HepG2 (cell line): ENCODE measurements around the gene MYO1G. TPM values are rescaled to one million over a fixed set of nuclear protein-coding genes. Genes with fewer than 3 reads are reported as not detected.

ENCODE experiments used
- ATAC-seq: fragments of 200-7000 bp; cut with Tn5 transposase; 3 replicates; pipeline ENCODE4 v1.9.1; 2020; ENCODE audit warnings: mild to moderate bottlenecking, moderate library complexity
- BruUV-seq: library from RNA; stranded (reverse); fragments of 400-500 nt; replicated peaks from 2 replicates; lab custom pipeline; 2021; lab: Mats Ljungman, UMichigan
- CTCF ChIA-PET: fragments of 300-600 bp; formaldehyde crosslinking; extraction: SDS; loops from one replicate; lab custom pipeline; 2021; ENCODE audit warnings: low total read pairs, inconsistent platforms, low intra/inter-chr PET ratio; lab: Yijun Ruan, JAX
- POLR2A ChIA-PET: fragments of 350-600 bp; sonication (Branson Sonifier 250); formaldehyde crosslinking; loops from one replicate; lab custom pipeline; 2020; ENCODE audit warnings: antibody characterized with exemption, inconsistent platforms; lab: Yijun Ruan, JAX
- DNase-seq: peaks from one replicate; pipeline ENCODE4 v3.0.0-alpha.2; 2015; ENCODE audit warnings: low spot score
- FAIRE-seq: peaks from 3 replicates; lab custom pipeline; 2011; peaks lifted over from hg19 to GRCh38; lab: Jason Lieb, UNC
- H2AFZ ChIP-seq: one replicate; pipeline ENCODE4 v1.6.1; 2011; ENCODE audit warnings: low read length, inconsistent platforms
- H3K27ac ChIP-seq: fragments of 300-600 bp; 3 replicates; pipeline ENCODE4 v1.8.0; 2011; ENCODE audit warnings: mixed run types, mild to moderate bottlenecking, mixed read lengths, low read length, inconsistent platforms; ENCODE audit not compliant: insufficient read depth; ENCODE audit errors: extremely low read length
- H3K27me3 ChIP-seq, 2 experiments: fragments of 200-600 bp in 1 of 2; 2 replicates in 1 of 2; 3 replicates in 1 of 2; pipeline versions ENCODE4 v1.6.0 to v1.8.0; 2011; ENCODE audit warnings: low read length in 2 of 2, mild to moderate bottlenecking in 2 of 2, moderate library complexity in 2 of 2, inconsistent platforms in 1 of 2; ENCODE audit not compliant: insufficient read depth in 2 of 2, control insufficient read depth in 1 of 2
- H3K36me3 ChIP-seq, 2 experiments: fragments of 200-600 bp in 1 of 2; replicated peaks in 1 of 2; 2 replicates in 1 of 2; 3 replicates in 1 of 2; pipeline versions ENCODE4 v1.5.1 to v1.8.0; 2011; ENCODE audit warnings: low read length in 2 of 2, inconsistent platforms in 1 of 2; ENCODE audit not compliant: insufficient read depth in 2 of 2, control insufficient read depth in 1 of 2
- H3K4me1 ChIP-seq: 2 replicates; pipeline ENCODE4 v1.5.1; 2012; ENCODE audit warnings: low read length, inconsistent platforms; ENCODE audit not compliant: insufficient read depth
- H3K4me2 ChIP-seq: 2 replicates; pipeline ENCODE4 v1.6.0; 2011; ENCODE audit warnings: low read depth, low read length, inconsistent platforms
- H3K4me3 ChIP-seq, 3 experiments: fragments of 200-600 bp in 1 of 3; sonication (generic), shearing (Covaris generic) in 1 of 3; replicated peaks in 1 of 3; 2 replicates each; pipeline ENCODE4 v1.5.1; 2011 to 2016; ENCODE audit warnings: low read length in 3 of 3, inconsistent platforms in 2 of 3, low read depth in 2 of 3, mild to moderate bottlenecking in 2 of 3, control low read depth in 1 of 3, mixed read lengths in 1 of 3; ENCODE audit not compliant: insufficient read depth in 1 of 3
- H3K79me2 ChIP-seq: one replicate; pipeline ENCODE4 v1.6.1; 2011; ENCODE audit warnings: low read length, inconsistent platforms; ENCODE audit not compliant: insufficient read depth
- H3K9ac ChIP-seq: 2 replicates; pipeline ENCODE4 v1.6.0; 2011; ENCODE audit warnings: mild to moderate bottlenecking, low read depth, low read length, inconsistent platforms; ENCODE audit not compliant: insufficient read depth
- H3K9me3 ChIP-seq: 2 replicates; pipeline ENCODE4 v1.5.1; 2012; ENCODE audit warnings: mild to moderate bottlenecking, low read length
- H4K20me1 ChIP-seq: 2 replicates; pipeline ENCODE4 v1.6.0; 2011; ENCODE audit warnings: inconsistent platforms, mild to moderate bottlenecking, low read length, moderate library complexity; ENCODE audit not compliant: insufficient read depth
- CEBPB ChIP-seq: IDR thresholded peaks from 2 replicates; pipeline ENCODE4 v1.6.1; 2011; ENCODE audit warnings: low read depth, low read length, improper control_type of control experiment, borderline replicate concordance
- CHD4 ChIP-seq: fragments of 200-600 bp; sonication (generic); IDR thresholded peaks from 2 replicates; pipeline ENCODE4 v1.7.0; 2017; ENCODE audit warnings: mild to moderate bottlenecking, low read length, borderline replicate concordance
- ERF ChIP-seq: IDR thresholded peaks from 2 replicates; pipeline ENCODE4 v1.6.1; 2018; ENCODE audit warnings: missing biosample characterization, missing genetic modification reagents
- MIXL1 ChIP-seq: IDR thresholded peaks from 2 replicates; pipeline ENCODE4 v1.6.1; 2016
- PHF8 ChIP-seq: sonication (generic); formaldehyde crosslinking; IDR thresholded peaks from 2 replicates; pipeline ENCODE4 v1.5.0; 2020; ENCODE audit warnings: missing genetic modification reagents
- ZFP90 ChIP-seq: sonication (generic); formaldehyde crosslinking; IDR thresholded peaks from 2 replicates; pipeline ENCODE4 v1.8.0; 2022; ENCODE audit warnings: missing genetic modification reagents, mild to moderate bottlenecking, inconsistent platforms, borderline replicate concordance
- ZNF318 ChIP-seq: sonication (generic); formaldehyde crosslinking; IDR thresholded peaks from 2 replicates; pipeline ENCODE4 v1.4.0; 2020; ENCODE audit warnings: mild to moderate bottlenecking, missing genetic modification reagents
- ZNF326 ChIP-seq: sonication (generic); formaldehyde crosslinking; IDR thresholded peaks from 2 replicates; pipeline ENCODE4 v1.4.0; 2020; ENCODE audit warnings: missing genetic modification reagents, borderline replicate concordance
- ZSCAN22 ChIP-seq: sonication (generic); formaldehyde crosslinking; IDR thresholded peaks from 2 replicates; pipeline ENCODE4 v1.4.0; 2020; ENCODE audit warnings: mild to moderate bottlenecking, missing genetic modification reagents
- WGBS: methylation state at CpG from one replicate; pipeline ENCODE4 v1.1.6; 2017; ENCODE audit warnings: low lambda C conversion rate; 5-methylcytosine and 5-hydroxymethylcytosine counted together
- in situ Hi-C: cut with HindIII; loops from 2 replicates; pipeline ENCODE4 v1.10.0; 2017; ENCODE audit warnings: low pct_unique_long_range_greater_than_20kb; ENCODE audit not compliant: extremely low pct_ligation_motif_present
- intact Hi-C: fragments of 100-400 bp; cut with micrococcal nuclease; formaldehyde crosslinking; loops from one replicate; pipeline ENCODE4 v1.10.0; 2022; ENCODE audit not compliant: unreplicated experiment
- polyA plus RNA-seq, 8 experiments: library from polyadenylated mRNA; depleted of rRNA in 3 of 8; stranded (reverse) in 7 of 8; unstranded in 1 of 8; fragments of >200 nt; fragmentation: Illumina TruSeq in 4 of 8; extraction: Trizol in 4 of 8; gene quantifications; 2 replicates each; pipeline versions ENCODE4 v1.2.1 to v1.2.3, GENCODE V29; 2011 to 2016; ENCODE audit warnings: low read depth in 4 of 8, missing spikeins in 1 of 8, mixed read lengths in 1 of 8; ENCODE audit not compliant: insufficient read depth in 1 of 8
- total RNA-seq, 5 experiments: library from RNA; depleted of rRNA; stranded (reverse); fragments of >200 nt; fragmentation: Illumina TruSeq; extraction: Trizol; gene quantifications; 2 replicates each; pipeline ENCODE4 v1.2.3, GENCODE V29; 2016; ENCODE audit warnings: low read depth in 1 of 5

Gene MYO1G
- total and polyA plus RNA-seq, 2 of the 13 experiments (the other 11 are each of a cell fraction or from before 2014, with no cell fraction given), result 0.29 to 1.1 TPM

- TF ChIP-seq ZNF318 (no peak), CEBPB (0 out of 2 replicates have a peak, but pooled peaks have one; percentile 30)
Measured at GRCh38 chr7:44986218-44987053, 7.6 kb upstream of the MYO1G start (continued).

DNA sequence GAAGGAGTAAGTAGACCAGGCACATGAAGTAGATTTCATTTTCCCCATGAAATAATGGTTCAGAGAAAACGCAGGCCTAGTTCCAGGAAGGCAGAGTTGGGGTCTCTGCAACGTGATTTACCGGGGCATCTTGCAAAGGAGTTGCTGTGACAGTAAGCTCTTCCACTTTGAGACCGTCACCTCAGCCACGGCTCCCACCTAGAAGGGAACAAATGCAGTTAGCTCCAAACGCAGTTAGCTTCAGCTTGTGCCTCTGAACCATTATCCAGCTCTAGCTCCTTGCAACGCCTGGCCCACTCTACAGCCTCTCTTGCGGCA, 7.0 kb upstream of the MYO1G start:
- DNase-seq (no peak), FAIRE-seq (no peak), ATAC-seq (no peak)
- Histone ChIP-seq H3K27ac (no peak overlapping the region), H3K36me3 (no peaks in the 10 kb centered on the region), H3K9ac (no peak overlapping the region), H2AFZ (no peak overlapping the region), H4K20me1 (no peaks in the 10 kb centered on the region), H3K79me2 (no peaks in the 10 kb centered on the region), H3K27me3 (no peaks in the 10 kb centered on the region), H3K4me1 (peaks cover 21% of the 10 kb centered on the region), H3K4me2 (no peak overlapping the region), H3K4me3 (no peak overlapping the region), H3K9me3 (no peaks in the 10 kb centered on the region)
- whole genome bisulfite sequencing, result 40% methylated on average over 6 of the region's 8 CpGs
- CTCF ChIA-PET, result no interaction called here
- intact Hi-C loops, result no loop called here
- no peak for TF ChIP-seq CHD4
- TF ChIP-seq ZSCAN22 (CRISPR knock-in tag), result no peak
- TF ChIP-seq ZNF326, result no peak
- no peak for TF ChIP-seq MIXL1
- no peak for TF ChIP-seq ZFP90
- no peak for TF ChIP-seq ERF
- no peak for TF ChIP-seq PHF8
- in situ Hi-C loops, result no loop called here
- POLR2A ChIA-PET, result no interaction called here
- no TSS peak for BruUV-seq
